Fibroblast of the aortic adventitia (primary cell): Measurements from ENCODE around the gene EXOC2. TPM values are rescaled to one million over a fixed set of nuclear protein-coding genes. Genes with fewer than 3 reads are reported as not detected.

Experiments used
- DNase-seq: peaks from one replicate; pipeline ENCODE4 v3.0.0-alpha.2; 2010; ENCODE audit warnings: low read depth
- H3K4me3 ChIP-seq: 2 replicates; pipeline ENCODE4 v1.5.1; 2011; ENCODE audit warnings: low read depth, mild to moderate bottlenecking, control low read depth, low read length, moderate library complexity
- CTCF ChIP-seq: IDR thresholded peaks from 2 replicates; pipeline ENCODE4 v1.5.1; 2011; ENCODE audit warnings: mild to moderate bottlenecking, low read length, control low read depth, inconsistent platforms; ENCODE audit not compliant: insufficient read depth
- total RNA-seq: library from RNA; depleted of rRNA; stranded (reverse); fragments of >200 nt; gene quantifications from 2 replicates; pipeline ENCODE4 v1.2.3, GENCODE V29; 2012; ENCODE audit warnings: low replicate concordance

Gene EXOC2
- total RNA-seq, 1 donor = 27.9 TPM

GRCh38 chr6:729606-730320, 36.8 kb upstream of the EXOC2 start:
- no peak overlapping the region for H3K4me3 ChIP-seq
- TF ChIP-seq CTCF = no peak
- DNase-seq = no peak

- TF ChIP-seq CTCF = no peak
- no peak overlapping the region for H3K4me3 ChIP-seq
- no peak for DNase-seq
Observed at GRCh38 chr6:727856-728255, 34.9 kb upstream of the EXOC2 start.

GRCh38 chr6:723540-723939, 30.6 kb upstream of the EXOC2 start:
- H3K4me3 ChIP-seq = no peak overlapping the region
- peak; percentile 24 for TF ChIP-seq CTCF
- DNase-seq = no peak

- DNase-seq = peak; percentile 41
- no peak overlapping the region for H3K4me3 ChIP-seq
- TF ChIP-seq CTCF = no peak
Observed at GRCh38 chr6:722608-723007, 29.7 kb upstream of the EXOC2 start.

- no peak overlapping the region for H3K4me3 ChIP-seq
- peak; percentile 93 for TF ChIP-seq CTCF
- DNase-seq = peak; percentile 83
Observed at GRCh38 chr6:722077-722524, 29.2 kb upstream of the EXOC2 start.

- no peak overlapping the region for H3K4me3 ChIP-seq
- TF ChIP-seq CTCF = no peak
- no peak for DNase-seq
Observed at GRCh38 chr6:718345-718744, 25.4 kb upstream of the EXOC2 start.

GRCh38 chr6:717135-717534, 24.2 kb upstream of the EXOC2 start:
- TF ChIP-seq CTCF = no peak

More at GRCh38 chr6:717135-717534, 24.2 kb upstream of the EXOC2 start:
- no peak overlapping the region for H3K4me3 ChIP-seq
- no peak for DNase-seq
